ENCODE measurements around the gene KRTAP10-8. TPM values are rescaled to one million over a fixed set of nuclear protein-coding genes. Genes with fewer than 3 reads are reported as not detected.

KRTAP10-8 gene
- total RNA-seq, 1 experiment from 2014 or later: not detected

GRCh38 chr21:44579056-44579832 is 32.6 kb upstream of the KRTAP10-8 start:
- H3K4me3 ChIP-seq (ENCODE audit: low read depth in 2 of 2, low read length in 2 of 2): no peak overlapping the region
- intact Hi-C loops (cut with micrococcal nuclease; ENCODE audit: unreplicated experiment): no loop called here
- CTCF ChIA-PET: interaction anchor here (0.6 kb wide), 1 partner anchor 561 kb away, joined by 4 read pairs; no protein-coding TSS in a partner anchor
- H3K9me3 ChIP-seq (ENCODE audit: control insufficient read depth, insufficient read depth, low read depth, low read length): 0 out of 2 replicates have a peak, but pooled peaks cover 7% of the 10 kb centered on the region
- POLR2A ChIA-PET: interaction anchor here (0.6 kb wide), 1 partner anchor 9 kb away, joined by 3 read pairs; no protein-coding TSS in a partner anchor
- H3K36me3 ChIP-seq (ENCODE audit: control insufficient read depth, insufficient read depth, low read length): no peaks in the 10 kb centered on the region
- BruUV-seq (replicated peaks): no TSS peak
- ATAC-seq (no peak), DNase-seq (ENCODE audit: low read depth, low spot score) (no peak)
- in situ Hi-C loops (cut with HindIII; ENCODE audit: low pct_unique_long_range_greater_than_20kb, low sequenced_read_pairs): no loop called here
- H3K4me1 ChIP-seq (ENCODE audit: control insufficient read depth, insufficient read depth, low read length): peaks cover 4% of the 10 kb centered on the region; the same call in 1 of the 2 replicates
- TF ChIP-seq TCF7L2 (IDR thresholded peaks at IDR 0.05; ENCODE audit: low read depth, low read length): no peak
- no peak for TF ChIP-seq POLR2AphosphoS5 (IDR thresholded peaks at IDR 0.05; ENCODE audit: low read depth, low read length)
- TF ChIP-seq SIN3A (IDR thresholded peaks at IDR 0.05; ENCODE audit: borderline replicate concordance, insufficient read depth, low read depth, low read length): no peak
- no peak for TF ChIP-seq REST (IDR thresholded peaks at IDR 0.05; ENCODE audit: insufficient read depth in 1 of 2, low read depth in 2 of 2, low read length in 1 of 2)
- TF ChIP-seq, protein P1, sequence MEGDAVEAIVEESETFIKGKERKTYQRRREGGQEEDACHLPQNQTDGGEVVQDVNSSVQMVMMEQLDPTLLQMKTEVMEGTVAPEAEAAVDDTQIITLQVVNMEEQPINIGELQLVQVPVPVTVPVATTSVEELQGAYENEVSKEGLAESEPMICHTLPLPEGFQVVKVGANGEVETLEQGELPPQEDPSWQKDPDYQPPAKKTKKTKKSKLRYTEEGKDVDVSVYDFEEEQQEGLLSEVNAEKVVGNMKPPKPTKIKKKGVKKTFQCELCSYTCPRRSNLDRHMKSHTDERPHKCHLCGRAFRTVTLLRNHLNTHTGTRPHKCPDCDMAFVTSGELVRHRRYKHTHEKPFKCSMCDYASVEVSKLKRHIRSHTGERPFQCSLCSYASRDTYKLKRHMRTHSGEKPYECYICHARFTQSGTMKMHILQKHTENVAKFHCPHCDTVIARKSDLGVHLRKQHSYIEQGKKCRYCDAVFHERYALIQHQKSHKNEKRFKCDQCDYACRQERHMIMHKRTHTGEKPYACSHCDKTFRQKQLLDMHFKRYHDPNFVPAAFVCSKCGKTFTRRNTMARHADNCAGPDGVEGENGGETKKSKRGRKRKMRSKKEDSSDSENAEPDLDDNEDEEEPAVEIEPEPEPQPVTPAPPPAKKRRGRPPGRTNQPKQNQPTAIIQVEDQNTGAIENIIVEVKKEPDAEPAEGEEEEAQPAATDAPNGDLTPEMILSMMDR (IDR thresholded peaks at IDR 0.05): no peak
- no peaks in the 10 kb centered on the region; the same call in 1 of the 2 replicates for H3K27me3 ChIP-seq (ENCODE audit: control insufficient read depth, insufficient read depth, low read length)
- no peak overlapping the region for H3K27ac ChIP-seq (ENCODE audit: low read length)

DNA sequence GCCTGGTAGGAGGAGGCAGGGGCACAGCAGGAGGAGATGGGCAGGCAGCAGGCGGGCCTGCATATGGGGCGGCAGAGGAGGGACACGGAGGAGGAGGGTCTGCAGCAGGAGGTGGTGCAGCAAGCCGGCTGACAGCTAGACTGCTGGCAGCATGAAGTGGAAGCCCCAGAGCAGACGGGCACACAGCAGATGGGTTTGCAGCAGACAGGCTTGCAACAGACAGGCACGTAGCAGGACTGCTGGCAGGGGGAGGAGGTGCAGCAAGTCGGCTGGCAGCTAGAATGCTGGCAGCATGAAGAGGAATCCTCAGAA is 32.1 kb upstream of the KRTAP10-8 start:
- TF ChIP-seq REST (IDR thresholded peaks at IDR 0.05; ENCODE audit: insufficient read depth in 1 of 2, low read depth in 2 of 2, low read length in 1 of 2) (no peak), POLR2AphosphoS5 (IDR thresholded peaks at IDR 0.05; ENCODE audit: low read depth, low read length) (no peak), SIN3A (IDR thresholded peaks at IDR 0.05; ENCODE audit: borderline replicate concordance, insufficient read depth, low read depth, low read length) (no peak), TCF7L2 (IDR thresholded peaks at IDR 0.05; ENCODE audit: low read depth, low read length) (no peak)
- TF ChIP-seq, protein P1 (IDR thresholded peaks at IDR 0.05): no peak
- Histone ChIP-seq H3K4me3 (ENCODE audit: low read depth in 2 of 2, low read length in 2 of 2) (no peak overlapping the region), H3K4me1 (ENCODE audit: control insufficient read depth, insufficient read depth, low read length) (peaks cover 4% of the 10 kb centered on the region; the same call in 1 of the 2 replicates), H3K27me3 (ENCODE audit: control insufficient read depth, insufficient read depth, low read length) (peaks cover 4% of the 10 kb centered on the region), H3K36me3 (ENCODE audit: control insufficient read depth, insufficient read depth, low read length) (no peaks in the 10 kb centered on the region), H3K9me3 (ENCODE audit: control insufficient read depth, insufficient read depth, low read depth, low read length) (0 out of 2 replicates have a peak, but pooled peaks cover 7% of the 10 kb centered on the region), H3K27ac (ENCODE audit: low read length) (no peak overlapping the region)
- CTCF ChIA-PET: interaction anchor here (0.7 kb wide), 2 partner anchors 30 to 90 kb away, joined by 3 to 4 read pairs; no protein-coding TSS in a partner anchor
- in situ Hi-C loops (cut with HindIII; ENCODE audit: low pct_unique_long_range_greater_than_20kb, low sequenced_read_pairs): no loop called here
- ATAC-seq: peak; percentile 32; the same call in 1 of the 2 replicates
- POLR2A ChIA-PET: no interaction called here
- intact Hi-C loops (cut with micrococcal nuclease; ENCODE audit: unreplicated experiment): no loop called here
- BruUV-seq (replicated peaks): no TSS peak
- DNase-seq (ENCODE audit: low read depth, low spot score): no peak
